ENCODE results near the gene TTLL1. TPM values are rescaled to one million over a fixed set of nuclear protein-coding genes. Genes with fewer than 3 reads are reported as not detected.
A peak's percentile ranks its signal among the peaks of the same experiment; 100 is the strongest.
"Not testable (repeated sequence)": the region's sequence is repeated elsewhere in the genome, so short reads cannot be mapped to it uniquely, and the experiment has no call there.

The TTLL1 gene
- total and polyA plus RNA-seq, 4 donors: 3.0 to 5.9 (median 5.1) TPM

GRCh38 chr22:43113526-43114251 lies 24.5 kb upstream of the TTLL1 start:
- no peak overlapping the region for H3K4me3 ChIP-seq (ENCODE audit: low read length in 2 of 2)
- H3K36me3 ChIP-seq (ENCODE audit: control insufficient read depth in 1 of 2, insufficient read depth in 2 of 2, low read length in 1 of 2): no peaks in the 10 kb centered on the region
- H3K27ac ChIP-seq (ENCODE audit: low read depth in 1 of 2, low read length in 2 of 2): no peak overlapping the region
- no peaks in the 10 kb centered on the region for H3K4me1 ChIP-seq (ENCODE audit: control insufficient read depth in 1 of 2, insufficient read depth in 2 of 2, low read length in 2 of 2)
- no peaks in the 10 kb centered on the region for H3K27me3 ChIP-seq (ENCODE audit: control insufficient read depth in 1 of 2, insufficient read depth in 2 of 2, low read length in 1 of 2)
- no peaks in the 10 kb centered on the region for H3K9me3 ChIP-seq (ENCODE audit: control insufficient read depth, low read length)
- intact Hi-C loops (cut with DNase I): no loop called here
- WGBS, 2 donors: 63 to 73% methylated on average over 13 of the region's 13 CpGs
- DNase-seq (no peak), ATAC-seq (ENCODE audit: low FRiP score) (no peak)

- no peaks in the 10 kb centered on the region for H3K4me1 ChIP-seq (ENCODE audit: control insufficient read depth in 1 of 2, insufficient read depth in 2 of 2, low read length in 2 of 2)
- no peak overlapping the region for H3K27ac ChIP-seq (ENCODE audit: low read depth in 1 of 2, low read length in 2 of 2)
- DNase-seq: no peak
- WGBS, 2 donors: 5% methylated on average over 84 to 86 of the region's 86 CpGs
- H3K36me3 ChIP-seq (ENCODE audit: control insufficient read depth in 1 of 2, insufficient read depth in 2 of 2, low read length in 1 of 2): no peaks in the 10 kb centered on the region
- peak; percentile 34 for ATAC-seq (ENCODE audit: low FRiP score)
- intact Hi-C loops (cut with DNase I): no loop called here
- H3K4me3 ChIP-seq (ENCODE audit: low read length in 2 of 2): peak overlapping the region; percentile 18 to 19
- H3K9me3 ChIP-seq (ENCODE audit: control insufficient read depth, low read length): no peaks in the 10 kb centered on the region
- H3K27me3 ChIP-seq (ENCODE audit: control insufficient read depth in 1 of 2, insufficient read depth in 2 of 2, low read length in 1 of 2): no peaks in the 10 kb centered on the region
Observed at GRCh38 chr22:43110927-43111623, 21.9 kb upstream of the TTLL1 start.

GRCh38 chr22:43110444-43110926 lies 21.3 kb upstream of the TTLL1 start, which contains the start of gene BIK:
Gene BIK, plus strand, starts transcription at chr22:43110750. Its CDS starts 13,273 bp downstream, at chr22:43124023.
- ATAC-seq (ENCODE audit: low FRiP score): peak; percentile 29
- DNase-seq: peak in 1 of 2 donors; percentile 58
- H3K27me3 ChIP-seq (ENCODE audit: control insufficient read depth in 1 of 2, insufficient read depth in 2 of 2, low read length in 1 of 2): no peaks in the 10 kb centered on the region
- no peaks in the 10 kb centered on the region for H3K36me3 ChIP-seq (ENCODE audit: control insufficient read depth in 1 of 2, insufficient read depth in 2 of 2, low read length in 1 of 2)
- 1% methylated on average over 29 to 49 of the region's 49 CpGs for WGBS, 2 donors
- H3K4me3 ChIP-seq (ENCODE audit: low read length in 2 of 2): peak within 1 kb of the TSS; percentile 18 to 19
- H3K9me3 ChIP-seq (ENCODE audit: control insufficient read depth, low read length): no peaks in the 10 kb centered on the region
- H3K4me1 ChIP-seq (ENCODE audit: control insufficient read depth in 1 of 2, insufficient read depth in 2 of 2, low read length in 2 of 2): no peaks in the 10 kb centered on the region
- intact Hi-C loops (cut with DNase I): no loop called here
- no peak within 1 kb of the TSS for H3K27ac ChIP-seq (ENCODE audit: low read depth in 1 of 2, low read length in 2 of 2)

GRCh38 chr22:43109921-43110443 lies 20.8 kb upstream of the TTLL1 start:
- Histone ChIP-seq H3K9me3 (ENCODE audit: control insufficient read depth, low read length) (no peaks in the 10 kb centered on the region), H3K4me3 (ENCODE audit: low read length in 2 of 2) (peak overlapping the region; percentile 18 to 19), H3K4me1 (ENCODE audit: control insufficient read depth in 1 of 2, insufficient read depth in 2 of 2, low read length in 2 of 2) (no peaks in the 10 kb centered on the region), H3K36me3 (ENCODE audit: control insufficient read depth in 1 of 2, insufficient read depth in 2 of 2, low read length in 1 of 2) (no peaks in the 10 kb centered on the region), H3K27ac (ENCODE audit: low read depth in 1 of 2, low read length in 2 of 2) (no peak overlapping the region), H3K27me3 (ENCODE audit: control insufficient read depth in 1 of 2, insufficient read depth in 2 of 2, low read length in 1 of 2) (no peaks in the 10 kb centered on the region)
- intact Hi-C loops (cut with DNase I): no loop called here
- DNase-seq (no peak), ATAC-seq (ENCODE audit: low FRiP score) (no peak)
- 2 to 5% methylated on average over 28 to 32 of the region's 32 CpGs for WGBS, 2 donors

- Histone ChIP-seq H3K4me1 (ENCODE audit: control insufficient read depth in 1 of 2, insufficient read depth in 2 of 2, low read length in 2 of 2) (no peaks in the 10 kb centered on the region), H3K27me3 (ENCODE audit: control insufficient read depth in 1 of 2, insufficient read depth in 2 of 2, low read length in 1 of 2) (no peaks in the 10 kb centered on the region), H3K4me3 (ENCODE audit: low read length in 2 of 2) (no peak overlapping the region), H3K27ac (ENCODE audit: low read depth in 1 of 2, low read length in 2 of 2) (no peak overlapping the region), H3K36me3 (ENCODE audit: control insufficient read depth in 1 of 2, insufficient read depth in 2 of 2, low read length in 1 of 2) (no peaks in the 10 kb centered on the region), H3K9me3 (ENCODE audit: control insufficient read depth, low read length) (no peaks in the 10 kb centered on the region)
- ATAC-seq (ENCODE audit: low FRiP score) (no peak), DNase-seq (no peak)
- intact Hi-C loops (cut with DNase I): no loop called here
- WGBS, 2 donors: 38 to 40% methylated on average over 5 of the region's 5 CpGs
Observed at GRCh38 chr22:43109511-43109910, 20.3 kb upstream of the TTLL1 start.

- ATAC-seq (ENCODE audit: low FRiP score) (no peak), DNase-seq (no peak)
Observed at GRCh38 chr22:43106302-43106701, 17.1 kb upstream of the TTLL1 start.

GRCh38 chr22:43104950-43105349 lies 15.8 kb upstream of the TTLL1 start:
- WGBS, 2 donors: 96 to 97% methylated on average over 3 of the region's 3 CpGs
- intact Hi-C loops (cut with DNase I): not testable (repeated sequence)

More at GRCh38 chr22:43106302-43106701, 17.1 kb upstream of the TTLL1 start:
- Histone ChIP-seq H3K4me3 (ENCODE audit: low read length in 2 of 2) (no peak overlapping the region), H3K27ac (ENCODE audit: low read depth in 1 of 2, low read length in 2 of 2) (no peak overlapping the region), H3K4me1 (ENCODE audit: control insufficient read depth in 1 of 2, insufficient read depth in 2 of 2, low read length in 2 of 2) (no peaks in the 10 kb centered on the region), H3K27me3 (ENCODE audit: control insufficient read depth in 1 of 2, insufficient read depth in 2 of 2, low read length in 1 of 2) (no peaks in the 10 kb centered on the region), H3K9me3 (ENCODE audit: control insufficient read depth, low read length) (no peaks in the 10 kb centered on the region), H3K36me3 (ENCODE audit: control insufficient read depth in 1 of 2, insufficient read depth in 2 of 2, low read length in 1 of 2) (no peaks in the 10 kb centered on the region)
- intact Hi-C loops (cut with DNase I): no loop called here
- 90 to 92% methylated on average over 8 of the region's 8 CpGs for WGBS, 2 donors

GRCh38 chr22:43104056-43104625 lies 14.9 kb upstream of the TTLL1 start:
- DNase-seq: not testable (repeated sequence)

More at GRCh38 chr22:43104950-43105349, 15.8 kb upstream of the TTLL1 start:
- ATAC-seq (ENCODE audit: low FRiP score); H3K4me1 ChIP-seq (ENCODE audit: control insufficient read depth in 1 of 2, insufficient read depth in 2 of 2, low read length in 2 of 2); DNase-seq; H3K36me3 ChIP-seq (ENCODE audit: control insufficient read depth in 1 of 2, insufficient read depth in 2 of 2, low read length in 1 of 2); H3K27ac ChIP-seq (ENCODE audit: low read depth in 1 of 2, low read length in 2 of 2); H3K4me3 ChIP-seq (ENCODE audit: low read length in 2 of 2); H3K9me3 ChIP-seq (ENCODE audit: control insufficient read depth, low read length); H3K27me3 ChIP-seq (ENCODE audit: control insufficient read depth in 1 of 2, insufficient read depth in 2 of 2, low read length in 1 of 2): not testable (repeated sequence)

More at GRCh38 chr22:43104056-43104625, 14.9 kb upstream of the TTLL1 start:
- H3K9me3 ChIP-seq (ENCODE audit: control insufficient read depth, low read length); intact Hi-C loops (cut with DNase I); H3K36me3 ChIP-seq (ENCODE audit: control insufficient read depth in 1 of 2, insufficient read depth in 2 of 2, low read length in 1 of 2); H3K27ac ChIP-seq (ENCODE audit: low read depth in 1 of 2, low read length in 2 of 2); H3K4me1 ChIP-seq (ENCODE audit: control insufficient read depth in 1 of 2, insufficient read depth in 2 of 2, low read length in 2 of 2); ATAC-seq (ENCODE audit: low FRiP score); H3K27me3 ChIP-seq (ENCODE audit: control insufficient read depth in 1 of 2, insufficient read depth in 2 of 2, low read length in 1 of 2); H3K4me3 ChIP-seq (ENCODE audit: low read length in 2 of 2): not testable (repeated sequence)
- WGBS, 2 donors: 75 to 81% methylated on average over 15 of the region's 15 CpGs

Measured in aorta (tissue), 5 donors.